HG02981 (cell line): ENCODE measurements around the gene PRRT1.
"Not testable (repeated sequence)": the region's sequence is repeated elsewhere in the genome, so short reads cannot be mapped to it uniquely, and the experiment has no call there.

ENCODE experiments used
- ATAC-seq: cut with Tn5 transposase; IDR thresholded peaks from one replicate; pipeline ENCODE4 v1.9.1; 2021; ENCODE audit warnings: mild to moderate bottlenecking, moderate library complexity; ENCODE audit not compliant: unreplicated experiment

The PRRT1 gene

DNA sequence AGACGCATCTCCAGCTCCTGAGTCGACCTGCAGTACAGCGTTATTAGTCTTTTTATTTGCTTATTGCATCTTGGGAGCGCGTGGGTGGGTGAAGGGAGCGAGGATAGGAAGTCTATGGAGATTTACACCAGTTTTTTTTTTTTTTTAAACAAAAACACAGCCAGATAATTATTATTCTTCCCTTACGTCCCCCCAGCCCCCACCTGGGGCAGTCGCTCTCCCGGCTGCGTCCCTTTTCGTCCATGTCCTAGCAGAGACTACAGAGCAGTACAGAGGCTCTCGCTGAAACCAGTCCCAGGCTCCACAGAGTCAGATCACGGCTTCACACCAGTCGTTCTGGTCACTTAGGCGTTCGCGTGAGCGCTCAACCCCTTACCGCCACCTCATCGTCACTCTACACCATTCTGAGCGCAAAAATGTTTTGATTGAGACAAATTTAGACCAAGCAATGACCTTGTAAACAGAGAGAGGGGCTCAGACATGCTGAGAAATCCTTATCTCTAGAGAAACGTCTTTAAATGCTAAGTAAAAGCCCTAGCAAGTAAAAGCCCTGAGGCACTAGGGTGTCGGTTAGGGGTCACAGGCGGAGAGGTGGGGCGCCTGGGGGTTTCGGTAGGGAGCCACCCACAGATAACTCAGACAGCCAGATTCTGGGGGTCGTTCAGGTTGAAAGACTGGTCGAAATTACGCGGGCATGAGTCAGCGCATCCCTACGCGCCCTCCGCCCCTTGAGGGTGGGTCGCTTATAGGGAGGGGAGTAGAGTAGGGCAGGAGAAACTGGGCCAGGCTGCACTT is 1.2 kb upstream of the PRRT1 start:
- no peak for ATAC-seq

DNA sequence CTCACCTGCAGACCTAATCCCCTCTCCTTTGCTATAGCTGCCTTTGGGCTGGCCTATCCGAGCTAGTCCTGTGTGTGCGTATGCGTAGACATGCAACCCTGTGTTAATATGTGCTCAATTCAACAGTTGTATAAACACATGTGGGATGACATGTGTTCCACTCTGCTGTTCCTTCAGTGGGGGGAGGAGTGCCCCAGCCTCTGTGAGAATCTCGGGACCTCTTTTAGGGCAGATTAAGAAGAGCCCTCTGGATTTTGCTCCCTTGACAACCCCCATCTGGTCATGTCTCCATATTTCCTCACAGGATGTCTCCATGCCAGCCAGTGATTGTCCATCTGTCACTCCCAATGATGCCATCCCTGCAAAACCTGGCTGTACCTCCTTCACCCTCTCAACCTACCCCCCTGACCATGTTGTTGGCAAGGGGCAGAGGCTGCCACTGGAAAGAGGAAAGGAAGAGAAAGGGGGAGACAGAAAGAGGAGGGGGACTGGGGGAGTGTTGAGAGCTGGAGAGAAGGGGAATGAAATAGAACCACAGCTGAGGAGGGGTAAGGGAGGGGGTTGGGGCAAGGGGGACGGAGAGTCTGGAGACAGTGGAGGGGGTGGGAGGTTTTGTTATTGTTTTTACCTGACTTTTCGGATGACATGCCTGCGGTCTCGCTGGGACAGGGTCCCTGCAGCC is 417 bp downstream of the PRRT1 start:
- ATAC-seq = no peak

DNA sequence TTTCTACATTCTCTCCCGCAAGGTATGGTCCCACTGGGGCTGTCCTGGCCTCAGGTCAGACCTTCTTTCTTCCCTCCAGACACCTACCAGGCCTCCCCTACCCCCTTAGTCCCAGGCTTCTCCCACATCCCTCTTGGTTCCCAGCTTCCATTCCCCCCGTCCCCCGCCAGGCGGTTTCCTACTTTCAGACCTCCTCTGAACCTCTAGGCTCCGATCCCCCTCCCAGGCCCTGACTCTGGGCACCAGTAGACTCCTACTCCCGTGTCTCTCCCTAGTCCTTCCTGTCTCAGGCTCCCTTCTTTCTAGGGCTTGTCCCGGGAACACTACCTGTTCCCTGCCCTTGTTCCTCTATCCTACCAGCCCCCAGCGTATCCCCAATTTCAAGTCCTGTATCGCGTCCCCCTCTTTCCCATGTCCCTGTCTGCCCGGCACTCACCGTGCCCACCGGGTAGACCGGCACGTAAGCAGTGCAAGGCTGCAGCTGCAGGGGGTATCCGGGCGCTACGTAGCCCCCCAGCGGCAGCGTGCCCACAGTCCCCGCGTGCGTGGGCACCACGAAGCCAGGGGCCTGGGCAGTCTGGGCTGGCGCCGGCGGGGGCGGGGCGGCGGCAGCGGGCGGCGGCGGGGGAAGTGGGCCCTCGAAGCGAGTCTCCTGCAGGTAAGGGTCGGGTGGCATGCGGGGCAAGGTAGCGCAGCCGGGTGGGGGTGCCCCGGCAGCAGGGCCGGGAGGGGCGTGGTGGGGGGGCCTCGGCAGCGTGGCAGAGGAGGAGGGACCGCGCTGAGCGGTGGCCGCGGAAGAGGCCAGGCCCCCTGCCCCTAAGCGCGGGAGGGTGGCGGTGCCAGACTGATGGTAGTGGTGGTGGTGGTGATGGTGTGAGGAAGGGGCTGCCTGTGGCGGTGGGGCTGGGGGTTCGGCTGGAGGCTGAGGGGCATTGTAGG is 1.5 kb downstream of the PRRT1 start:
- no peak for ATAC-seq

DNA sequence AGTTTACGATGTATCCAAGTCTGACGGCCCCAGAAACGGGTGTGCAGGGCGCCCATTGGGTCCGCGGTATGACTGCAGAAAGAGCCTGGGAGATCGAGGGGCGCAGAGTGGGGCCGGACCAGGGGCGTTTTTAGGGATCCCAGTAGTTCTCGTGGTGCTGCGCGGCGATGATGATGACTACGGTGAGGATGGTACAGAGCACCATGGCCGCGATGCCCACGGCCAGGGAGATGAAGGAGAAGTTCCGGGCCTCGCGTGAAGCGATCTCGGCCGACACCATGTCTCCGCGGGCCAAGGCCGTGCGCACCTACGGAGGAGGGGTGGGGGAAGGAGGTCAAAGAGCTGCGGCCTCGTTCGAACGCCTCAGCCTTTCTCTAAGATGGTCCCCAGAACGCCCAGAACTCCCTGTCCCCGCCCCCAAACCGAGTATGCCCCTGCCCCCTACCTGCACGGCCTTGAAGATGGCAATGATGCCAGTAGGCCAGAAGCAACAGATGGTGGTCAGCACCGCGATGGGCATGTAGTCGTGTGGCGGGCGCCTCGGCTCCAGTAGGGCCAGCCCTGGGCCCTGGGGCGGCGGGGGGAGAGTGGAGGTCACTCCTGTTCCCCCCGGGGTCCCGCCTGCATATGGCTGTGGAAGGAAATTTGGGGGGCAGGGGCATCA is 2.5 kb downstream of the PRRT1 start:
- ATAC-seq = no peak

DNA sequence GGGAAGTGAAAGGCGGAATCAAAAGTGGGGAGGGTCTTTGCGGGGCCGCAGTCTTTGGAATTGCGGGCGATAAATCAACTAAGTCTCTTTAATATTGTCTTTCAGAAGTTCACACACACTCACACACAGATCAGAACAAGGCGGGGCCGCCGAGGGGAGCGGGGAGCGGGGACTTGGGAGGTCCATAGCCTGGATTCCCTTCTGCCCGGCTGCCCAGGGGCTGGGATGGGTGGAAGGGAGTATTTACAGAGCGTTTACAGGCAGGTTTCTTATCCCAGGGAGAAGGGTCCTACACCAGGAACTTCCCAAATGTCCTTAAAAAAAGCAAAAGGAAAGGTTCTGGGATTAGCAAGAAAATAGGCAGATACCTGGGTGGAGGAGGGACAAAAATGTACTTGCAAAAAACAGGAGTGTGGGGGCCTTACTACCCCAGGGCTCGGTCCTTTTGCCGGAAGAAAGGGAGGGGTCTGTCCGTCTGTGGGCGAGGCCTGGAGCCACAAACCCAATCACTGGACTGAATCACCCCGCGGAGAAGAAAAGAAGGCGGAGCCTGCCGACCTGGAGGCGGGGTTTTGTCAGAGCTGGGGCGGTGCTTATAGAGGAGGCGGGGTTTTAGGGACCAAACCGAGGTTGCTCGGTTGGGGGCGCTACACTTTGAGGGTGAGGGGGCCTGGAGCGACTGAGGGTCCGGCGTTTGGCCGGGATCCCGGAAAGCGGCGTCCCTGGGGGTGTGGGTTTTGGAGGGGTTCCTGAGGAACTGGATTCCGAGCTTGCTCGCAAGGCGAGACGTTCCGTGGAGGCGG is 3.2 kb downstream of the PRRT1 start:
- ATAC-seq = no peak

DNA sequence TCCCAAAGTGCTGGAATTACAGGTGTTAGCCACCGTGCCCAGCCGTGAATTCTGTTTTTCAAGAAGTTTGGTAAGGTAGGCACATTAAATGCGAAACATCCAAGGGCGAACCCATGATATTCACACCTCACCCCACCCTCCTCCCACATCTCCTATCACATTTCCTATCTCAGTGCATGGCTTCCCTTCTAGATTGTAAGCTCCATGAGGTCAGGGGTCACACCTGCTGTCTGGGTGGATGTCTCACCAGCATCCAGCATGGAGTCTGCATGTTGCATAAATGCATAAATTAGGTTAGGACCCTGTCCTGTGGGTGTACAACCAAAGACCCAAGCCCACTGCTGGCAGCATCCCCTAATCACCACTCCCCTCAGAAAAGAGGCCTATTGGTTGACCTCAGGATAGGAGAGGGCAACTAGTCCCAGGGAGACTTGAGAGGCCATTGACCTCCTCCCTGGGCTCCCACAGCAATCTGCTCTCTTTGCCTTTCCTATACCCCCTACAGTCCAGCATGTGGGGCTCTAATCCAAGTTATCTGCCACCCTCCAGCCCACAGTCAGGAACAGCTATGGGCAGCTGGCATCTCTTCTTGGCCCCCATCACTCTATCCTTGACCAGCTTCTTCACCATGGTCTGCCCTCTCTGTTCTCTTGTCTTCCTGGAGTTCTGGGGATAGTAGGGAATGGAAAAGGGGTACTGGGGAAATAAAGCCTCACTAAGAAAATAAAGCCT is 4.2 kb downstream of the PRRT1 start:
- ATAC-seq = no peak

DNA sequence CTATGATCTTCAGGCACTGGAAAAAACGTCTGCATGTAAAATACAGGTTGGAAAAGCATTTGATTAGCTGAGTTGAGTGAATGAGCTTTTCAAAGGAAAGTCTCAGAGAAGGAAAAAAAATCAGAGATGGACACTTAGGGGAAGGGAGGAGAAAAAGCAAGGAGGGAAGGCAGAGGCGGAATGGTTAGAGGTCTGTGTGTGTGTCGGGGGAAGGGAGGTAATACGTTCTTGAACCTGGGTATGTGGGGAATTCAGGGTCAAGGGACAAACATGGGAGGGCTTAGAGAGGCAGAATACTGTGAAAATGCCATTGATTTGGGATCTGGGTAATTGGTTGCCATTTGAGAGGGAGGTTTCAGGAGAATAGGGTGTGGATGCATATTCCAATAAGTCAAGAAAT is 5.1 kb downstream of the PRRT1 start:
- ATAC-seq = no peak

DNA sequence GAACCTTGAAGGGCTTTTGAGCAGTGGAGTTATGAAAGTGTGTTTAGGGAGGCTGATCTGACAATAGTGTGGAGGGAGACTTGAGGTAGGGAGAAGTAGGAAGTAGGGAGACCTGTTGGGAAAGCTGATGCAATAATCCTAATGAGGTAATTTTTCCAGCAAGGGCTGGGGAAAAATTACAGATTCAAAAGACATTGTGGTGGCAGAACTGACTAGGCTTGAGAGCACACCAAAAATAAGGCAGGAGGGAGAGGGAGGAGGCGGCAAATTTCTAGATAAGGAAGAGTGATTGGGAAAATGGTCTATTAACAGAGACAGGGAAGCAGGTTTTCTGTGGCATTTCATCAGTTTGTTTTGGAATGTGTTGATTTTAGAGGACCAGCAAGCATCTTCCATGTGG is 5.5 kb downstream of the PRRT1 start:
- no peak for ATAC-seq

DNA sequence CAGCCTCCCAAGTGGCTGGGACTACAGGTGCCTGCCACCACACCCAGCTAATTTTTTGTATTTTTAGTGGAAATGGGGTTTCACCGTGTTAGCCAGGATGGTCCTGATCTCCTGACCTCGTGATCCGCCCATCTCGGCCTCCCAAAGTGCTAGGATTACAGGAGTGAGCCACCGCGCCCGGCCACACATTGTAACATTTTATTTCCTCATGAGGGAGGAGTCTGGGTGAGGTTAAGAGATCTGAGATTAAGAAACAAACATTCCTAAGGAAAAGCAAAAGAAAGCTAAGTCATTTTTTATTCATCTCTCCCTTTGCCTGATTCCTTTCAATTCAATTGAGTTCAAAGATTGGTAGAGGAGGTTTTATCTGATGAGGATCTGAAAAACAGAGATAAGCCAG is 7.5 kb downstream of the PRRT1 start:
- ATAC-seq = not testable (repeated sequence)

DNA sequence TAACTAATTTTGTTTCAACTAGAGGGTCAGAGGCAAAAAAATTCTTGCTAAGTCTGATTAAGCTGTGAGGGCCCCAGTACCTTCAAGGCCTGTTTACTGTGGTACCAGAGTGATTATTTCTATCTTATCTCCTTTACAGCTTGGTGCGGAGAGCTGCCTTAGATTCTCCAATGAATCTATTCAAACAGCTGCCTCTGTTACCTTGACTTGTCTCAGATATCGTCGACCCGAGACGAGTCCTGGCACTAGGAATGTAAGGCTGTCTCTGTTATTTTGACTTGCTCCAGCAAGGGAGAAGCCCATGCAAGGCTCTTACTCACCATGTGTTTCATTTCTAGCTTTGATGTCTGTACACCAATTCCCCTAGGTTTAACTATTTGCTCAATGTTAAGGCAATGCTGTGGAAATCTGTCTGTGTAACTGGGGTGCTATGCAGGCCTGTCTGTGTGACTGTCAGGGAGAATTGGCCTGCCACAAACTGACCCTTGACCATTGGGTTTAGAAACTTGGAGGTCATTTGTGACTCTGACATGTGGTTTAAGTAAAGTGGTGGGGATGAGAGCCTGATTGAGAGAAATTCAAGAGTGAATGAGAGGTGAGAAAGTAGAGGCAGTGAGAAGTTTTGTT is 11.2 kb downstream of the PRRT1 start:
- ATAC-seq = no peak

DNA sequence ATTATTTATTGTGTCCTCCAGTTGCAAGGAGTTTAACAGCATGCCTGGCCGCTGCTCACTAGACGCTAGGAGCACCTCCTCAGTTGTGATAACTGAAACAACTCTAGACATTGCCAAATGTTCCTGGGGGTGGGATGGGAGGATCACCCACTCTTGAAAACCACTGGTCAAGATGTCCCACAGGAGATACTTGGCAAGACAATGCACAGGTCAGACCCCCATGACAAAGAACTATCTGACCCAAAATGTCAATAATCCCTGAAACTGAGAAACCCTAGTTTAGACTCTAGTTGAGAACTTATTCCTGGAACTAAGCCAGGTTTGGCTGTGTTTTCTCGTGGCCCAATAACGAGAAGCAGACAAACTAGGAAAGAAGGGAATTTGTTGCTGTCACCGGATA is 12.1 kb downstream of the PRRT1 start:
- ATAC-seq = no peak

DNA sequence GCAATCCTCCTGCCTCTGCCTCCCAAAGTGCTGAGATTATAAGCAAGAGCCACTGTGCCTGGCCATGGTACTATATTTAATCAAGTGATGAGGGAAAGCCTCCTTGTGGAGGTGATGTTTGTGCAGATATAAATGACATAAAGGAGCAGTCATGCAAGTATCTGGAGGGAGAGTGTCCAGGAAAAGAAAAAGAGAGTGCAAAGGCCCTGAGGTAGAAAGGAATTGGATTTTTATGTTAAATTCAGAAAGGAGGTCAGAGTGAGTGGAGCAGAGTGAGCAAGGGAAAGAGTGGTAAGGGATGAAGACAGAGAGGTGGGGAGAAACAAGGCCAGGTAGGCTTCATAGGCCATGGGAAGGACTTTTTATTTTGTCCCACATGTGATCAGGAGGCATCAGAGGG is 14.3 kb downstream of the PRRT1 start:
- no peak for ATAC-seq

DNA sequence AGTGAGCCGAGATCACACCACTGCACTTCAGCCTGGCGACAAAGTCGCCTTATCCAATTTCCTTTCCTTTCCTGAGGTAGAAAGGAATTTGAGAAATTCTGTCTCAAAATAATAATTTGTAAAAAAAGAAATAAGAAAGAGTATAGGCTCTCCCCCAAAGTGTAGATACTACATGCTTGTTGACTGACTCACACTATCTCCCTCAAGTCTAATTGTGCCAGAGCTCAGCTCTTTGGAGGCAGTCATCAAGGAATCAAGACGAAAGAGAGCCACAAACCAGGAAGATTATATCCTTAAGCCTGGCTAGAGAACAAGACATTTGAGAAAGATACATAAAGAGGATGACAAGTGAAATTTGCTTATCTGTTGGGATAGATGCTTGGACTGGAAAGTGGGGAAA is 18.0 kb downstream of the PRRT1 start:
- ATAC-seq = no peak

DNA sequence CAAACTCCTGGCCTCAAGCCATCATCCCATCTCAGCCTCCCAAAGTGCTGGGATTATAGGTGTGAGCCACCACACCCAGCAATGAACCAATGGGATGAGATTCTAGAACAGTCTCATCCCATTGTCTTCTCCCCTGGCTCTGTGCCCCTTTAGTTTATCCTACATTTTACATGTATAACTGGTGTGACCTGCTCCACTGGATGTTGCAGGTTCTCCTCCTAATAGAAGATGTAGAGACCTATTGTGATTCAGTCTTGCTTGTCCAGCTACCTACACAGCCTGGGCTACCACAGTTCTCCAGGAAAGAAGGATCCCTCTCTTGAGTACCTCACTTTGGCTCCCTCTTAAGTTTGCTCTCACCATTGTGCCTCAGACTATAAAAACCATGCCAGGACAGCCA is 19.6 kb downstream of the PRRT1 start:
- no peak for ATAC-seq

DNA sequence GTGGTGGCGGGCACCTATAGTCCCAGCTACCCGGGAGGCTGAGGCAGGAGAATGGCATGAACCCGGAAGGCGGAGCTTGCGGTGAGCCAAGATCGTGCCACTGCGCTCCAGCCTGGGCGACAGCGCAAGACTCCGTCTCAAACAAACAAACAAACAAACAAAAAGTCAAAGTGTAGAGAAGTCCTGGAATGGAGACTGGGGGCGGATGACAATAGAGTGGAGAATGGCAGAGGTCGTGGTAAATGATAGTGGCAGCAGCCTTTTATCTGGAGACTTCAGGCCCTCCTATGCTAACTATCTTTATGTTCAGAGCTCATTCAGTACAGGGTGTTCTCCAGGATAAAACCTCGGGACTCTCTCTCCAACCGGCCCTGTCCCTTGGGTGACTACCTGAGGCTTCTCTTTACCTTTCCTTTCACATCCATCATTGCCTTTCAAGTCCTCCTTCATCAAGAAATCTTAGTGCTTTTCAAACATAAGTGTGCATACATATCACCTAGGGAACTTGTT is 20.2 kb downstream of the PRRT1 start:
- ATAC-seq = no peak

DNA sequence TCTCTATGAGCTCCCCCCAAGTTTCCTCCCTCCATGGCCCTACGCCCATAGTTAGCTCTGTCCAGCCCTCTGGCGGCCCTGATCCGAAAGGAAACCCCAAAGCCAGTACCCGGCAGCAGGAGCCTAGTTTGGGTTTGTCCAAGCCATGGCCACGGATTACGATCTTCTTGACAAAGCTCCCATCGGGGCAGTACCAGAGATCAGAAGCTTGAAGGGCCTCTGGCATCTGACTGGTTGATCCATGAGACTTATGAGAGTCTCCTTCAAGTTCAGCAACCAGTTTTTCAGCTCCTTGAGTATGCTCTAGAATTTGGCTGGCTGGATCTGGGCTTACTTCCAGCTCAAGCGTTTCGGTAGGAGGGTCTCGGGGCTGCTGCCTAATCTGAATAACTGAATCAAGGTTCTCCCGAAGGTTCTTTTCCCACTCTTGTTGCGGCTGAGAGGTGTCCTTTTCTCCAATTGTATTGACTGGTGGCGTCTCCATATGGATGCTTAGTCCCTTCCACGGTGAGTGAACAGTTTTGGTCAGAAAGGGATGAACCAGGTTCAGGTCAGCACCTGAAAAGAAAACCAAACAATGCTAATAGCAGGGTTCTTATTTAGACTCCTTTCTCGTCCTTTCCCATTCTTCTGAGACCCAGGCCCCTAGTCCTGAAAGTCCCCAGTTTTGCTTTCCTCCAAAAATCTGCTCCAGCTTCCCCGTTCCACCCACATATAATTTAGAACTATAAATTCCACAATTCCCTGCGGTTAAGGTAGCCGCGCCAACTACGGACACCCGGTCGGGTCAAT is 22.2 kb downstream of the PRRT1 start:
- no peak for ATAC-seq

DNA sequence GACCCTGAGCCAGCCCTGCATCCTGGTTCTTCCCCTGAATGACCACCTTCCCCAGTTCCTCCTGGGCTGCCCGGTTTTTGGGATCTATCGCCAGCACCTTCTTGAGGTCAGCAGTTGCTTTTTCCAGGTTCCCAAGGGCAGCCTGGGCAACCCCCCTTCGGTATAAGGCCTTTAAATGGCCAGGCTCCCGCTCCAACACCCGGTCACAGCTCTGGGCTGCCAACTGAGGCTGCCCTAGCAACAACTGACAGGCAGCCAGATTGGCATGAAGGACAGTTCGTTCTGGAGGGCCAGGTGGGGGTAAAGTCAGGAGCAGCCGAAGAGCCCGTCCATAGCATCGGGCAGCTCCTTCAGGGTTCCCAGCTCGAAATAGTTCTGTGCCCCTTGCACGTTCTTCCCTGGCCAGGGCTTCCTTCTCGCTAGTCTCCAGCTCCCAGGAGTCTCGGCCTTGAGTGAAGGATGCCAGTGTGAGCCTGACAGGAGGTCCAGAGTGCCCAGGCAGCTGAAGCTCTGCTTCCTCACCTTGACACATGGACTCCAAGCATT is 22.9 kb downstream of the PRRT1 start:
- no peak for ATAC-seq
